Chondrocyte (in vitro differentiated cells): ENCODE measurements around the gene CCDC39. TPM values are rescaled to one million over a fixed set of nuclear protein-coding genes. Genes with fewer than 3 reads are reported as not detected.
A peak's percentile ranks its signal among the peaks of the same experiment; 100 is the strongest.

Experiments used
- DNase-seq: peaks from one replicate; pipeline ENCODE4 v3.0.0; 2021; ENCODE audit warnings: mixed read lengths, low spot score
- H3K27ac Mint-ChIP-seq: one replicate; pipeline ENCODE4 v1.8.0; 2021; ENCODE audit warnings: mild to moderate bottlenecking, moderate library complexity, mixed read lengths; ENCODE audit not compliant: unreplicated experiment
- H3K27me3 Mint-ChIP-seq: 2 replicates; pipeline ENCODE4 v1.8.0; 2021; ENCODE audit warnings: low read depth, mixed read lengths
- H3K36me3 Mint-ChIP-seq: 2 replicates; pipeline ENCODE4 v1.8.0; 2021; ENCODE audit warnings: low read depth, mixed read lengths
- H3K4me1 Mint-ChIP-seq: 2 replicates; pipeline ENCODE4 v1.8.0; 2021; ENCODE audit warnings: low read depth, mild to moderate bottlenecking, mixed read lengths
- H3K4me3 Mint-ChIP-seq: one replicate; pipeline ENCODE4 v1.8.0; 2021; ENCODE audit warnings: mild to moderate bottlenecking, moderate library complexity, mixed read lengths; ENCODE audit not compliant: unreplicated experiment
- H3K9me3 Mint-ChIP-seq: 2 replicates; pipeline ENCODE4 v1.8.0; 2021; ENCODE audit warnings: low read depth, mixed read lengths
- CTCF ChIP-seq: fragments of 200-600 bp; sonication (generic); IDR thresholded peaks from 2 replicates; pipeline ENCODE4 v1.5.0; 2021; ENCODE audit warnings: antibody characterized with exemption, mild to moderate bottlenecking, moderate library complexity
- total RNA-seq: library from RNA; stranded (reverse); gene quantifications from 3 replicates; pipeline ENCODE4 v1.2.1, GENCODE V29; 2021

Gene CCDC39
- total RNA-seq, 1 donor from 2014 or later: not detected

- Mint-ChIP-seq H3K4me1 (no peaks in the 10 kb centered on the region), H3K4me3 (no peak overlapping the region), H3K9me3 (no peaks in the 10 kb centered on the region), H3K27me3 (peaks cover 9% of the 10 kb centered on the region), H3K27ac (no peak overlapping the region), H3K36me3 (no peaks in the 10 kb centered on the region)
- DNase-seq: no peak
- TF ChIP-seq CTCF: no peak
These were observed 21.7 kb upstream of the CCDC39 start for GRCh38 chr3:180700941-180701340.

- H3K27me3 Mint-ChIP-seq: peaks cover 15% of the 10 kb centered on the region
These were observed 19.5 kb upstream of the CCDC39 start for GRCh38 chr3:180698760-180699270.

GRCh38 chr3:180694321-180694720 lies 15.0 kb upstream of the CCDC39 start:
- Mint-ChIP-seq H3K36me3 (no peaks in the 10 kb centered on the region), H3K27me3 (peaks cover 24% of the 10 kb centered on the region), H3K27ac (no peak overlapping the region), H3K4me3 (no peak overlapping the region), H3K9me3 (no peaks in the 10 kb centered on the region), H3K4me1 (no peaks in the 10 kb centered on the region)
- DNase-seq: no peak
- no peak for TF ChIP-seq CTCF

More at GRCh38 chr3:180698760-180699270, 19.5 kb upstream of the CCDC39 start:
- Mint-ChIP-seq H3K27ac (no peak overlapping the region), H3K4me3 (no peak overlapping the region), H3K9me3 (no peaks in the 10 kb centered on the region), H3K36me3 (no peaks in the 10 kb centered on the region), H3K4me1 (no peaks in the 10 kb centered on the region)
- TF ChIP-seq CTCF: no peak
- DNase-seq: no peak

- Mint-ChIP-seq H3K27me3 (peaks cover 23% of the 10 kb centered on the region), H3K36me3 (no peaks in the 10 kb centered on the region), H3K4me3 (no peak overlapping the region), H3K9me3 (no peaks in the 10 kb centered on the region), H3K27ac (no peak overlapping the region), H3K4me1 (no peaks in the 10 kb centered on the region)
- no peak for DNase-seq
- TF ChIP-seq CTCF: no peak
These were observed 14.4 kb upstream of the CCDC39 start for GRCh38 chr3:180693656-180694055.

GRCh38 chr3:180690061-180690460 lies 10.8 kb upstream of the CCDC39 start:
- Mint-ChIP-seq H3K4me3 (no peak overlapping the region), H3K4me1 (no peaks in the 10 kb centered on the region), H3K27me3 (peaks cover 30% of the 10 kb centered on the region), H3K27ac (no peak overlapping the region), H3K36me3 (no peaks in the 10 kb centered on the region), H3K9me3 (peaks cover 2% of the 10 kb centered on the region)
- no peak for DNase-seq
- TF ChIP-seq CTCF: peak; percentile 51
